GM23248 (cell line): ENCODE results near the gene TPBGL.

ENCODE experiments used
- EZH2 ChIP-seq: fragments of 200-600 bp; sonication (generic); IDR thresholded peaks from 2 replicates; pipeline ENCODE4 v1.6.1; 2018; ENCODE audit warnings: antibody characterized with exemption, mild to moderate bottlenecking; ENCODE audit not compliant: insufficient read depth, poor library complexity, severe bottlenecking
- EZH2phosphoT487 ChIP-seq: fragments of 200-600 bp; sonication (generic); IDR thresholded peaks from 2 replicates; pipeline ENCODE4 v1.6.1; 2018; ENCODE audit warnings: antibody characterized with exemption, moderate library complexity, mild to moderate bottlenecking, low read depth; ENCODE audit not compliant: insufficient read depth

DNA sequence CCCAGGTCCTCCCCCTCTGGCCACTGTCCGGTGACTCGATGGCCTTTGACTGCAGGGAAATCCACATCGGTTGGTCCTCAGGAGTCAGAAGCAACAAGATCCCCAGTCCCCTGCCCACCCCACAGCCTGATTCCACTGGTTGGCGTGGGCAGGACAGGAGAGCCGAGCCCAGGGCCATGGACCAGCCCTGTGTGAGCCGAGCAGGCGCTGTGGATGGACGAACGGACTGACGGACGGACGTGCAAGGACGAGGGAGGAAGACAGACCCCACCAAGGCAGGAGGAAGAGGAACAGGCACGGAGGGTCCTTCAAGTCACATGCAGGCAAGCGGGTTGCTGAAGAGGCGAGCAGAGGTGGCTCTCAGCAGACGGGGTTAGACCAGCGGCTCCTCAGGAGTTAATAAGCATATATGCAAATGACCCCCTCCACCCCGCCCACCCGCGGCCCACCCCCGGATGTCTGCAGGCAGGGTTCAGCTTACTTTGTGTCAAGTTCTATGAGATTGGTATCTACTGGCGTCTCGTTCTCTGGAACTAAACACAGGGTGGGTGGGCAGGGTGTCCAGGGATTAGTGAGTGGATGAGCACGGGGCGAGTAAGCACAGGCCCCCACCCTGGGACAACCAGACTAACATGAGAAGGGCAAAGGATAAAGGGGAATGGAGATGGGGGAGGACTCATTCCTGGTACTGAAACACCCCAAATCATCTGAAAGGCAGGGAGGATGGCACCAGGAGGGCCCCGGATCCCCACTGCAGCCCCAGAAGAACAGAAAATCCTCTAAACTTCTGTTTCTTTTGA is 26.8 kb downstream of the TPBGL start:
- TF ChIP-seq EZH2phosphoT487 = no peak
- no peak for TF ChIP-seq EZH2
